Measurements from ENCODE around the gene BCDIN3D. TPM values are rescaled to one million over a fixed set of nuclear protein-coding genes. Genes with fewer than 3 reads are reported as not detected.

The BCDIN3D gene
- total and polyA plus RNA-seq, 10 of the 15 experiments (the other 5 are each of a cell fraction or from before 2014, with no cell fraction given), result 3.7 to 7.2 (median 6.4) TPM

DNA sequence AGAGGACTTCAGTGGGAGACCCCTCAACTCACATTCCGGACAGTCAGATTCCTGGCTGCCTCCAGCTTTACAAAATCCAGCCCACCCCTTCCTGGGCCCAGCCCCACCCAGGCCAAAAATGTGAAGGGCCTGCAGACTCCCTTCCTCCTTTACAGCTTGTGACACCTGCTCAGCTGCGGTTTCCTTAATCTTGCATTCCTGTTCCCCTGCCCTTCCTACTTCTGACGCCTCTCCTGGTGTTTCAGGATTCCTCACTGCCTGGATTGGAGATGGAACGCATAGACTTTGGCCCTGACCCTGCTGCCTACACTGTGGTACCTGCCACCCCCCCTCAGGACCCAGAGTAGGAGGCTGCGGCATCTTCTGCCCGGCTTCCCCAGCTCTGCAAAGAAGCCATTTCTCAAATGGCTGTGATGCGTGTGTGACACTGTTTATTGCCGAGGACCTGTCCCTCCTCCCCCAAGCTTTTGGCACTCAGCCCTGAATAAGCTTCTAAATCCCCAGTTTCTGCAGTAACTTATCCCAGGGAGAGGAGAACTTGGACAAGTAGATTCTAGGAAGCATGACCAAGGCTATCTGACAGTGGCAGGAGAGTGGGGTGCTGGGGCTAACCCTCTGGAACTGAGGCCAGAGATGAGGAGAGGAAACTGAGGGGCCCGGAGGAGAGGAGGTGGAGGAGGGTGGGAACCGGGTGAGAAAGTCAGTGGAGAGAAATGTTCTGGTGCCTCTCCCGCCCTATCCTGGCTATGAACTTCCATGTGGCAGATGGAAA lies 24.9 kb upstream of the BCDIN3D start (continued):
- TF ChIP-seq CEBPB (IDR thresholded peaks at IDR 0.05; ENCODE audit: borderline replicate concordance in 1 of 2, low read depth in 2 of 2, low read length in 2 of 2), result no peak
- TF ChIP-seq ZBED1 (IDR thresholded peaks at IDR 0.05; ENCODE audit: borderline replicate concordance), result no peak
- TF ChIP-seq HDAC2 (IDR thresholded peaks at IDR 0.05), result no peak
- no peak for TF ChIP-seq CBX5 (IDR thresholded peaks at IDR 0.05; ENCODE audit: low read depth)
- TF ChIP-seq NFXL1 (IDR thresholded peaks at IDR 0.05; ENCODE audit: borderline replicate concordance), result no peak
- TF ChIP-seq GABPA (IDR thresholded peaks at IDR 0.05; ENCODE audit: low read depth), result no peak
- no peak for TF ChIP-seq IKZF1 (conservative IDR thresholded peaks at IDR 0.05)
- TF ChIP-seq TCF3 (IDR thresholded peaks at IDR 0.05; ENCODE audit: borderline replicate concordance, insufficient read depth, low read depth, low read length), result no peak
- TF ChIP-seq ZNF384 (IDR thresholded peaks at IDR 0.05; ENCODE audit: borderline replicate concordance, low read depth, low read length), result no peak
- TF ChIP-seq, protein P1, sequence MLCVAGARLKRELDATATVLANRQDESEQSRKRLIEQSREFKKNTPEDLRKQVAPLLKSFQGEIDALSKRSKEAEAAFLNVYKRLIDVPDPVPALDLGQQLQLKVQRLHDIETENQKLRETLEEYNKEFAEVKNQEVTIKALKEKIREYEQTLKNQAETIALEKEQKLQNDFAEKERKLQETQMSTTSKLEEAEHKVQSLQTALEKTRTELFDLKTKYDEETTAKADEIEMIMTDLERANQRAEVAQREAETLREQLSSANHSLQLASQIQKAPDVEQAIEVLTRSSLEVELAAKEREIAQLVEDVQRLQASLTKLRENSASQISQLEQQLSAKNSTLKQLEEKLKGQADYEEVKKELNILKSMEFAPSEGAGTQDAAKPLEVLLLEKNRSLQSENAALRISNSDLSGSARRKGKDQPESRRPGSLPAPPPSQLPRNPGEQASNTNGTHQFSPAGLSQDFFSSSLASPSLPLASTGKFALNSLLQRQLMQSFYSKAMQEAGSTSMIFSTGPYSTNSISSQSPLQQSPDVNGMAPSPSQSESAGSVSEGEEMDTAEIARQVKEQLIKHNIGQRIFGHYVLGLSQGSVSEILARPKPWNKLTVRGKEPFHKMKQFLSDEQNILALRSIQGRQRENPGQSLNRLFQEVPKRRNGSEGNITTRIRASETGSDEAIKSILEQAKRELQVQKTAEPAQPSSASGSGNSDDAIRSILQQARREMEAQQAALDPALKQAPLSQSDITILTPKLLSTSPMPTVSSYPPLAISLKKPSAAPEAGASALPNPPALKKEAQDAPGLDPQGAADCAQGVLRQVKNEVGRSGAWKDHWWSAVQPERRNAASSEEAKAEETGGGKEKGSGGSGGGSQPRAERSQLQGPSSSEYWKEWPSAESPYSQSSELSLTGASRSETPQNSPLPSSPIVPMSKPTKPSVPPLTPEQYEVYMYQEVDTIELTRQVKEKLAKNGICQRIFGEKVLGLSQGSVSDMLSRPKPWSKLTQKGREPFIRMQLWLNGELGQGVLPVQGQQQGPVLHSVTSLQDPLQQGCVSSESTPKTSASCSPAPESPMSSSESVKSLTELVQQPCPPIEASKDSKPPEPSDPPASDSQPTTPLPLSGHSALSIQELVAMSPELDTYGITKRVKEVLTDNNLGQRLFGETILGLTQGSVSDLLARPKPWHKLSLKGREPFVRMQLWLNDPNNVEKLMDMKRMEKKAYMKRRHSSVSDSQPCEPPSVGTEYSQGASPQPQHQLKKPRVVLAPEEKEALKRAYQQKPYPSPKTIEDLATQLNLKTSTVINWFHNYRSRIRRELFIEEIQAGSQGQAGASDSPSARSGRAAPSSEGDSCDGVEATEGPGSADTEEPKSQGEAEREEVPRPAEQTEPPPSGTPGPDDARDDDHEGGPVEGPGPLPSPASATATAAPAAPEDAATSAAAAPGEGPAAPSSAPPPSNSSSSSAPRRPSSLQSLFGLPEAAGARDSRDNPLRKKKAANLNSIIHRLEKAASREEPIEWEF (IDR thresholded peaks at IDR 0.05; ENCODE audit: insufficient replicate concordance, low read depth, low read length), result no peak
